NCI-H2107 treated with DMSO at 0.1 percent for 48 hours (cell line): ENCODE data around the gene SLC25A26.

Source experiments
- DNase-seq: peaks from one replicate; lab custom pipeline; 2025; ENCODE audit not compliant: unreplicated experiment; lab: John Stamatoyannopoulos, UW

Gene SLC25A26

DNA sequence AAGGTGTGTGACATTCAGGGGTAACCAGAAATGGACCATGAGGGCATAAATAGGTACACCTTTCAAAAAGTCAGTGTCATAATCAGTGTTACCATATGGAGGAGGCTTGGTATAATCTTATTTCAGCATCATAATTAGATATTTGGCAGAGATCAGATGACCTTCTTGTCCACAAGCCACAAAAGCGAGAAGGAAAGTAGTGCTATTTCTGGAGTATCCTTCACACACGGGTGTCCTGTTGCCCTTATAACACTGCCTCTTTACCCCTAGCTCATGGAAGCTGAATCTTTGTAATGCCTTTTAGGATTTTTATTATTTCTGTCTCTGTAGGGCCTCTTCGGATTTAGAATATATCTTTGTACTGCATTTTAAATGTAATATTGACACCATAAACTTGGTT lies 147.2 kb downstream of the SLC25A26 start:
- DNase-seq, result no peak

DNA sequence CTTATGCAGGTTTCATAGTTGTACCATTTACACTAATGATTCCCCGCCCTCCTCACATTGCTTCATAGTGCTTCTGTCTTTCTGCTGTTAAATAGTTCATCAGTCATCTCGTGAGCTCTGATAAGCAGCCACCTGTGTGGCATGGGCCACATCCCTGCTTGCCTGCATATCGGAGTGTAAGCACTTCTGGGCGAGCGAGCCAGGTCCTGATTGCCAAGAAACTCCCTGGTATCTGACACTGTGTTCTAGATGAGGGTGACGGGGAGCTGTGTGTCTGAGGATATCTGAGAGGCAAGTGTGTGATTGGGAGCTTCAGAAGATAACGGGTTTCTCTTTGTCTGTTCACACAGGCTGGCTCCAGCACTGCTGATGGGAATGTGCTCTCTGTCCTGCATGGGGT lies 149.4 kb downstream of the SLC25A26 start:
- no peak for DNase-seq

DNA sequence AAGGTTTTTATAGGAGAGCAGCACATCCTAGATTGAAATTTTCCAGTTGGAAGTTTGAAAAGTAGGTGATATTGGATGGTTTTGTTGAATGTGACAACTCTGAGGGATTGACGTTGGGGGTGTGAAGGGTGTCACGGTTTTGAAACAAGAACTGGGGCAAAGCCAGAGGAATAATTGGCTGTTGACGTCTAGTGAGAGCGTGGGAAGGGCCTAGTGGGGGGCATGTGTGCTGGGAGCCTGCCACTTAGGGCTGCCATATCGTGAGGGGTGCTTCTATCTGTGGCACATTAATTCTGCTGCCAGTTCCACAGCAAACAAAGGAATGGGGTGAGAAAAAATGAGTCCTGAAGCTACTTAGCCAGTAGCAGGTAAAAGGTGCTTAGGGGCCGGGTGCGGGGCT lies 150.6 kb downstream of the SLC25A26 start:
- no peak for DNase-seq

DNA sequence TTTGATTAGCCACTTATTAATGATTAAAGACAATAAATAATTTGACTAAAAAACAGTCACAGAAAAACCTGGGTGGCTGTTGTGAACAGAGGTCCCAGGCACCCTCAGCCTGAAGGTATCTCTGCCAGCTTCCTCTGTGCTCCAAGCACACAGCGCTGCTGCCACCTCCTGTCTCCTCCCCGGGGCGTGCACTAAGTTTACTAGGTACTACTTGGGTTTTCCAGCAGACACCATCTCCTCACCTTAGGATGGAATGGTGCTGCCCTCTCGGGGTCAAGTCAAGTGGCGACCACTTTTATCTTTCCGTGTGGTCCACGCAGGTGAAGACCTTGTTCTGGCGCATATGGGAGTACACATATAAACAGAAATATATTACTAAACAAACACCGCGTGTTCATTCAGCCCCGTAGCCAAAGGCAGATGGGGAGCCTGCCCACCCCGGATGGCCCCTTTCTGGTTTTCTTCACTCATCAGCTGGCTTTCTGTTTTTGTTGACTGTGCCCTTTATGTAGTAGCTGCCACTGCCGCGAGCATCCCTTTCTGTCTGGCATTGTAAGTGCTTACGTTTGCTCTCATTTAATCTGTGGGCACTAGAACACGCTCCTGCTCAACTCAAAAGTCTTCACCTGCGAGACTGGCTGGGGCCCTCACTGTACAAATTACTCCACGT lies 152.0 kb downstream of the SLC25A26 start:
- peak; percentile 2 for DNase-seq

DNA sequence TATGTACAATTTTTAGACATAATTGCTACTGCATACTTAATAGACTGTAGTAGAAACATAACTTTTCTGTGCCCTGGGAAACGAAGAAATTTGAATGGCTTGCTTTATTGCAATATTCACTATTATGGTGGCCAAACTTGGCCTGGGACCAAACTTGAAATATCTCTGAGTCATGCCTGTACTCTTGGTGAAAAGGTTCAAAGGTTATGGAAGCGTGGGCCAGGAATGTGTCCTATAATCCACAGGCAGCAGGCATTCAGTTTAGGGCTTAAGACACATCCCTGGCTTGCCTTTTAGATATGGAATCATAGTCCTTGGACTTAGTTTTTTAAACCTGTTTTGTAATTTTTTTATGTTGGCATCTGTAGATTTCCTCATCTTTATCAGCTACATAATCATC lies 155.8 kb downstream of the SLC25A26 start:
- no peak for DNase-seq

DNA sequence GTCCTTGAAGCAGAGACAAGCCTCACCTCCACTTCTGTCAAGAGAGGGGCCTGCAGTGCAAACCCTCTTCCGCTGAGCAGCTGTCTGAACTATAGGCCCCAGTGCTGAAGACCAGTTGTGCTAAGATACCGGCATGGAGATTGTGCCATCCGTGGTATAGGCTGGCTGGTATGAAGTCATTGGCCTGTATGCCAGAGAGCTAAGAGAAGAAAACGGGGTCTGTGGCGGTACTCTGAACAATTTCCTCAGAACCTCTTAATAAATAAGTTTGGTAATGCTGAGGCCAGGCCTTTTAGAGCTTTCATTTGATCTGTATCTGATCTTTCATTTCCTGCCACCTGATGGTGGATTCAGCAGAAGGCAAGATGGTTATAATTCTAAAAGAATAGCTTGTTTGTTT lies 157.0 kb downstream of the SLC25A26 start:
- DNase-seq, result no peak

DNA sequence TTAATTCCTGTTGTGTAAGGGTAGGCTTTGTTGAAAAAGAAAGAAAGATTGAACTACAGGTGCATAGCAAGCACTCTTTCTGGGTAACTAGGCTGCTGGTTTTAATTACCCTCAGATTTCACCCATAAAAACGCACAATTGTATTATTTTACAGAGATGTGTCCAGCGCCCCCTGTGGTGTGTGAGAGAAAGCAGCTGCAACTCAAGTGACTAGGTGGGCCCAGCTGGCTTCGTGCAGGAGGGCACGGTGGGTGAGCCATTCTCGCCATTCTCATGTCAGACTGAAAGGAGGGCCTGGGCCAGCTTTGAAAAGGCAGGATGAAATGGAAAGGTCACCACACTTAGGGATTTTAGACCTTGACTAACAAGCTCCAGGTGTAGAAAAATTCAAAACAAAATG lies 157.5 kb downstream of the SLC25A26 start:
- DNase-seq, result no peak

DNA sequence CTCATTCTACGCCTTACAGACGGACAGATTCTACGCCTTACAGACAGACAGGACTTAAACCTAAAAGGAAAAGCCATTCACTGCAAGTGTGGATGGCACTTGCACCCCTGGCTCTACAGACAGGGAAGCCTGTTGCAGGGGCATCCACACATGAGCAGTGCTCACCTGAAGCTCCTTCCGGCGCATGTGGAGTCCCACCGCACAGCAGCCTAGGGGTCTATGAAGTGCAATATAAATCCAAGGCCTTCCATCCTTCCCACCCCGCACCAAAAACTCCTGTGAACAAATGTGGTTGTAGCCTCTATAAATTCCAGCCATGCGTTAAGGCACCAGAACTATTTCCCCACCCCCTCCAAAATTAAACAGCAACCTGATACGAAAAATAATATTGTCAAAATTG lies 158.8 kb downstream of the SLC25A26 start:
- DNase-seq, result no peak

DNA sequence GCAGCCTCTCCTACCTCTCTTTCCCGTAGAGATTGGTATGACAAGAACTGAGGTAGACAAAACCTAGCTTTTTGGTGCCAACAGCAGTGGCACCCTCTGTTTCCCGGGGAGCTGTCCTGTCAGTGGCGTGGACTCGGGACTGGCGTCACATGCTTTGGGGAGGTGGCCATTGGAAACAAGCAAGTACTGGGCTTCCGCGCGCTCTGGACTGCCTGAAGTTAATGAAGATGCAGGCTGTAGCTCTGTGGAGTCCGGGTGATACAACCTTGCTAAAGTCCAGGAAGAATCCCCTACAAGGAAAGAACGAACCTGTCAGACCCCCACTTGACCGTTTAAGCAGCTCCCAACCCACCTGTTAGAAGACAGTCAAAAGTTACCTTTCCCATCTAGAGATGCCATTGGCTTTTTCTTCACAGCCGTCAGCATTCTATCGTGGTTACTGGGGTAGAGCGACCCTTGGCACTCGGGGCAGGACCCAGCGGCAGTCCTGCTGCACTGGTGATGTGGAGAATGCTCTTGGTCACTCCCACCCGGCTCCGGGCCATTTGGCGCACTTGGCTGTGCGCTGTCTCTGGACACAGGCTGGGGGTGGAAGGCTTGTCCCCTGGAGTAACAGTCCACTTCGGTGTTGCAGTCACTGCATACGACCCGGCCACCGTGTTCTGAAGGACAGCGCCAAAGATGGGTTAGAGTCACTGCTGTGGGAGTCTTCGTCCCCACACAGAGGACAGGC lies 159.6 kb downstream of the SLC25A26 start:
- DNase-seq, result no peak

DNA sequence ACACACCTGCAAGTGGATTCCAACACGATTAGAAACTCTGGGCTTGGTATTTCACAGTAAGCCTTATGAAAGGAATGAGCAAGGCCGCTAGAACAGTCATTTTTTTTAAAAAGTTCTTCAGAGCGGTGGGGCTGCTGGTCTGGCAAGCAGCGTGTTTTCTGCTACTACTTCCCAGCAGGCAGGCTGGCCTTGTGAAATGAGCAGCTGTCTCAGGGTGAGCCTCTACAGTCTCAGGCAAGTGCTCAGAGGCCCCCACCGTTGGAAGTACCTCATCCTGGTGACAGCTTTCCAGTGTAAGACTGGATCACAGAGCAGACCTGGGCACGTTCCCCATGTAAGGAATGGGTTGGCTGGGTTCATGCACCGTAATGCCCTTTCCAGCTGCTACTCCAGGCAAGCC lies 160.8 kb downstream of the SLC25A26 start:
- DNase-seq, result no peak

DNA sequence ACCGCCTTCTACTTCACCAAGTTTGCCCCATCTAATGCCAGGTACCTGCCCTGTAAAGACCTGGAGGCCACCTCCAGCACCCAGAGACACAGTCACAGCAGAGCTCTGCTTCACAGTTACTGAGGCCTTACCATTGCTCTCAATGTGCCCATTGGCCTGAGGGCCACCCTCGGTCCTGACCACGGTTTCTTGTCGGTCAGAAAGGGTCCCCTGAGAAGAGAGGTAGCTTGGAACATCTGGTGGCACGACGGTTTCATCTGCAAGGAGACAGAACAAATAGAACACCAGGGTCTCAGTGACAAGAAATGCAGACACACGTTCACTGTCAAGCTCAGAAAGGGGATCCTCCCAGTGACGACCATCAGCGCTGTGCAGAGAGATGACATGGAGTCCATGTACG lies 161.3 kb downstream of the SLC25A26 start:
- no peak for DNase-seq

DNA sequence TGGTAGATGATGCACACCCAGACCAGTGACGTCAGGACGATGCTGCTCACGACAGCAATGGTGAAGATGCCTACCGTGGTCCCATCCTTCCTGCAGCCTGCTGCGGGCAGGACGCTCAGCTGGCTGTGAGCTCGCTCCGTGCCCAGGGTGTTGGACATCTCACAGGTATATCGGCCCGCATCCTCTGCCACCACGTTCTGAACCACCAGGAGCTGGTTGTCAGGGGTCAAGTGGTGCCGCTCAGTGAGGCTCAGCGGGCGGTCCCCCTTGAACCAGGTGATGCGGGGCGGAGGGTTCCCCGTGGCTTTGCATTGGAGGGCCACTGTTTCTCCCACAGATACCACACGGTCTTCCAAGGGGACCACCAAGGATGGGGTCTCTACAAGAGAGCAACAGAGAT lies 162.2 kb downstream of the SLC25A26 start:
- no peak for DNase-seq

DNA sequence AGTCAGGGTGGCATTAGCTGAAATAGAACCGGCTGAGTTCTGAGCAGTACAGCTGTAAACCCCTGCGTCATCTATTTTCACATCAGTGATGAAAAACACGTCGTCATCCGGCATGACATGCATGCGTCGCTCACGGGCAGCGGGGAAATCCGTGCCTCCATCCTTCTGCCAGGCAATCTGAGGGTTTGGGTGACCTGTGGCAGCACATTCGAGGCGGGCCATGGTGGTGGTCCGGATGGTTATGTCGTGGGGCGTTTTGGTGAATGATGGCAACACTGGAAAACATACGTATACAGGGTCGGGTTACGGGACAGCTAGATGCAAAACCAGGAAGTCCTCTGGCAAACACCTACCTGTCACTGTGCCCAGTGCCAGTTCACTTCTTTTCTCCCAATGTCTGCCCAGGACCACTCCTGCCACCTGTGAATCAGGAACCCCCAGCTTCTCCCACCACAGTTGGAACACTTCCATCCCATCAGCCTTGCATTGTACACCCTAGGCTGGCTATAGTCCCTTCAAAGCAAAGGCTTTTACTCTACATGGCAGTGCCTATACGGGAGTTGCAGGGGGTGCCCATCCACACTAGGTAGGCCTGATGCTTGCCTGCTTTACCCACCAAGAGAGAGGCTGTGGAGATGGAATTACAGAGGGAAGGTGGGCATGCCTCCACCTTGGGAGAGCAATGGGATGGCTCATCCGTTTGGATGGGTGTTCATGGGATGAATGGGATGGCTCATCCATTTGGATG lies 163.4 kb downstream of the SLC25A26 start:
- DNase-seq, result no peak

DNA sequence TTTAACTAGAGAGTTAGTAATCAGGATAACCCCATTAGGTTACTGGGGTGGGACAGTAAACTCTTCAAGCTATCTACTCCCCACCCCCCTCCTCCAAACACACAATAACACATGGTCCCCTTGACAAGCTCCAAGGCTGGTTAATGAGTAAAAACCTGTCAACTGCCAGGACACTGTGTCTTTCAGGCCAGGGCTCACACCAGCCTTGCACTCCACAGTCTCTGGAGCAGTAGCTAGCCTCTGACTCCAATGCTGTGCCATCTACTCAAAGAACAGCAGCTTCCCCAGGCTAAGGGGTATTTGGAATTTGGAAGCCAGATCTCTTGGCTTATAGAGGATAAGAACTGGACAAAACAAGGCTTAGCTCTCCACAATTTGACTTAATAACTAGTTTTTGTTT lies 164.3 kb downstream of the SLC25A26 start:
- DNase-seq, result no peak

DNA sequence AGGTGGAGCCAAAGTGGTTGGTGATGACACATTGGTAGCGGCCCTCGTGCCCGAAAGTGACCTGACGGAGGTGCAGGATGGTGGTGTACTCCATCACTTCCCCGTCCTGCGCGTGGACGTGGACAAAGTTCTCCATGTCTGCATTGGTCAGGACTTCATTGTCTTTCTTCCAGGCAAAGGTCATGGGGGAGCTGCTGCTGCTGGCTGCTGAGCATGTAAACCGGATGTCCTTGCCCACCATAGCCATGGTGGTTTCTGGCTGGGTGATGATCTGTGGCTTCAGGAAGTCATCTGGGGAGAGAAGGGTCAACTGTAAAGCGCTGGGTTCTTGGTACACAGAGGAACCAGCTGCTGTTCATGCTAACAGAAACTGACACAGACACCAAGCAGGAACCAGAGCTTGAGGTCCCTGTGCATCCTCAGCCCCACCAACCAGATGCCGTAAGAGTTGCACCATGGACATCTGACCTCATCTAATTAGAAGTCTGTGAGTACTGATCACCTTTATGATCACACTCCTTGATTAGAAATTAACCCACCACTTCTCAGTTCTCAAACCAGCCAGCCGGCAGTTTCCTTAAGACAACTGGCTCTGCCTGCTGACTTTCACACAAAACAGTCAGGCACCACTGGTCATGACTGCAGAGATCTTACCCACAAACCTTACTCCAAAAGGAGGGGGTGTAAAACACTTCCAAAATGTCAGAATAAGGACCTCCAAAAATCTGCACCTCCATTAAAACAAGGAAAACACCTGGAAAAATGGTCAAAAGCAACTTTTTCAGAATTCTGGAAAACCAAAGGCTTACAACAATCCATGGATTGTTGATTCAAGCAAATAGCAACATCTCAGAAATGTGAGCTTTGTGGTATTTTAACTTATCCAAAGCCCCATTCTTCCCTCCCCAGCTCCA lies 165.5 kb downstream of the SLC25A26 start:
- no peak for DNase-seq

DNA sequence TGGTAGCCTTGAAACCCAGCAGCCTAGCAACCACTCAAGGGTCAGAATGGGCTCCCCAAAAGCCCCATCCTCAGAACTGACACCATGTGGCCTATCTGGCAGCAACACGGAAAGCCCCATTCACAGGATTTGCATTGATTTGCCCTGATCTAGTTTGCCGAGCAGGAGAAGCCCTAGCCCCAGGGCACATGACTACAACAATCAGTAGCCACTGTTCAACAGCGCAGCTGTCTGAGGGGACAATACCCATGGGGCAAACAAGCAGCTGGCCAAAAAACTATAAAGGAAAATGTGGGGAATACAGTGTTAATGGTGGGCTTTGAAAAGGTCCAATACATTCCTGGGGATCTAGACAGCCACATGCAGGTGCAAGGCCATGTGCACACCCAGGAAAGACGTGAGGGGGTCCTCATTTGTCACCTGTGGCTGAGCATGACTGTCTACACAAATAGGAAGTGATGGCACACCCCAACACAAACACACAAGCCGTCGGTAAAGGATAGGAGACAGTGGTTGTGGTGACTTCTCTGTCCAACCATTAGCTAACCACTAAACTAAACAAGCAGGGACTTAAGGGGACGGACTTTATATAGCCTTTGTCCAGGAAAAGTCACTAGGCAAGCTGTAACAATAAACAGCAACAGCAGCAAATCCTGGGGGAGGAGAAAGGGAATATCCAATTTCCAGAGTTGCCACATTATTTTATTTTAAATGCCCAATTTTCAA lies 166.3 kb downstream of the SLC25A26 start:
- DNase-seq, result no peak

DNA sequence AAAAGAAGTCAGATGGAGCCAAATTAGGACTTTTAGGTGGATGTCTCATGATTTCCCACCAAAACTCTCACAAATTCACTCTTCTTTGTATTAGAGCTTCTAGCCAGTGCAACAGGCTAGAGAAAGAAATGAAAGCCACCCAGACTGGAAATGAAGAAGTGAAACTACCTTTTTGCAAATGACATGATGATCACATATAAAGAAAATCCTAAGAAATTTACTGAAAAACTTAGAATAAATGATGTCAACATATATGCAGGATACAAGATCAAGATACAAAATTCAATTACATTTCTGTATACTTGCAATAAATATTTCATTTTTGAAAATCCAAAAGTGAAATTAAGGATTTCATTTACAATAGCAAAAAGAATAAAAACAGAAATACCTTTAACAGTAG lies 169.2 kb downstream of the SLC25A26 start:
- DNase-seq, result no peak

DNA sequence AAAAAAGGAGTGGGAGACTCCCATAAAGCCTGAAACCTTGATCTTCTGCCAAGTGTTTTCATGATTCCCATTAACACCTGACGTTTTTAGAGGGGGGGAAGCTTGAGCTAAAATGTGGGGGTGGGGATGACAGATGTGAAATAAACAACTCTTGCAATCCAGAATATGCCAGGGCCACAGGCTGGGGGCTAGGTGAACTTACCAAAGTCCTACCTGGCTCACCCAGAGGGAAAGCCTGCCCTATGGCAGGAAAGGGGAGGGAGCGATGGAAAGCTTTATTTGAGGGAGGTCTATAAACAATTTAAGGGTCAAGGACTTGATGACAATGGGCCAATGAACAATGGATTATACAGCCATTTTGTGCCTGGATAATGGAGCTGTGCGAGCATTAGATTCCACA lies 171.7 kb downstream of the SLC25A26 start:
- DNase-seq, result no peak

DNA sequence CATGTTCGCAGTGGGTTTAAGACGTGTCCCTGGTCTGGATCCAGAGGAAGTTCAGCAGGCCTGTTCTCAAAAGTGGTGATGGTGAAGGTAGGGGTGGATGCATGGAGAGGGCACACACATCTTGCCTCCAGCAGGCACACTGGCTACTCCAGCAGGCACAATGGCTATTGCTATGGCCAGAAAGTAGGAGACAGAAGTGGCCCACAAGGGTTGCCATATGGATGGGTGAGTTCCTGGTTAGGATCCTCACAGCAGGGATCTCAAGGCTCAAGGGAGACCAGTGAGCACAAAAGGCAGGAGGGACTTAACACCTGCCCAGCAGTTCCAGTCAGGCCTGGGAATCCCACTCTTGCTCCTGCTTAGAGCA lies 172.1 kb downstream of the SLC25A26 start:
- DNase-seq, result no peak

DNA sequence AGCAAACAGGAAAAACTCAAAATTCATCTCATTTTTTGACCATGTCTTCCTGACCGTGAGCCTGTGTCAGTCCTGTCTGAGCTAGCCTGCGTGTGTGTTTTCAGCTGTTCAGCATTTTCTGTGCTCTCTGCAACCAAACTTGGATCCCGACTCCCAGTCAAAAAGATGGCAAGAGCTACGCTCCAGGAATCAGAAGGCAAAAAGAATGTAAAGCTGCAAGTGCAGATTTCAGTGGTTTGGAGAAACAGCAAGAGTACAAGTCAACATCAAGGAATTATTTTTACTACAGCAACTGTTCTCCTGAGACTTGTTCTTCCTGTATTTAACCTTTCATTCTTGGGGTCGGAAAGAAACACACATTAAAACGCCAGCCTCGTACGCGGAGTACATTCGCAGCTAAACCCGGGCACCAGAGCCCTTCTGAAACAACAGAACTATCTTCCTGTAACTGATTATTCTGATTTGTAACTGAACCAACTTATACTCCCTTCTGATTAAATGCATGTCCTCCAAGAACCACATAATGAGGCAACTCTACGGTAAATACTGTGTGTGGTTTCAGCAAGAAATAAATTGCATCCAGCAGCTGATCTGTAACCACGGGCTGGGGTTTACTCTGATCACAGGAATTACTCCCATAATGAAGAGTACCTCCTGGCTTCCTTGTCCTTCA lies 172.7 kb downstream of the SLC25A26 start:
- peak; percentile 15 for DNase-seq
